Left ventricle myocardium inferior (tissue), 1 donor: ENCODE data around the gene ANTXR1. TPM values are rescaled to one million over a fixed set of nuclear protein-coding genes. Genes with fewer than 3 reads are reported as not detected.

Source experiments
- DNase-seq: peaks from one replicate; pipeline ENCODE4 v3.0.0-alpha.2; 2020
- H3K27ac ChIP-seq: fragments of 200-600 bp; replicated peaks from 2 replicates; pipeline ENCODE4 v1.8.0; 2021
- H3K27me3 ChIP-seq: fragments of 200-600 bp; 2 replicates; pipeline ENCODE4 v1.8.0; 2021; ENCODE audit warnings: low read depth
- H3K36me3 ChIP-seq: fragments of 200-600 bp; 2 replicates; pipeline ENCODE4 v1.8.0; 2021
- H3K4me1 ChIP-seq: fragments of 200-600 bp; 2 replicates; pipeline ENCODE4 v1.8.0; 2021
- H3K4me3 ChIP-seq: fragments of 200-600 bp; 2 replicates; pipeline ENCODE4 v1.8.0; 2021; ENCODE audit warnings: mild to moderate bottlenecking, moderate library complexity
- H3K9me3 ChIP-seq: fragments of 200-600 bp; replicated peaks from 2 replicates; pipeline ENCODE4 v1.8.0; 2021
- intact Hi-C: fragments of 100-400 bp; cut with micrococcal nuclease; formaldehyde crosslinking; loops from one replicate; pipeline ENCODE4 v1.11.0; 2022
- total RNA-seq: library from RNA; stranded (reverse); fragmentation: NEBNext Ultra II Directional; extraction: Animal tissue kit (Norgen Biotek cat#: 25700); gene quantifications from one replicate; pipeline ENCODE4 v1.2.1, GENCODE V29; 2021
- TF ChIP-seq, protein P1 (sequence below): fragments of 200-600 bp; IDR thresholded peaks from 2 replicates; pipeline ENCODE4 v1.8.0; 2021; ENCODE audit warnings: antibody characterized with exemption, mild to moderate bottlenecking, borderline replicate concordance
- donor health status: DM: no; HTN: yes; CAD: no; lungs with severe emphysema.

The ANTXR1 gene
- total RNA-seq, 1 donor from 2014 or later = 23.3 TPM

DNA sequence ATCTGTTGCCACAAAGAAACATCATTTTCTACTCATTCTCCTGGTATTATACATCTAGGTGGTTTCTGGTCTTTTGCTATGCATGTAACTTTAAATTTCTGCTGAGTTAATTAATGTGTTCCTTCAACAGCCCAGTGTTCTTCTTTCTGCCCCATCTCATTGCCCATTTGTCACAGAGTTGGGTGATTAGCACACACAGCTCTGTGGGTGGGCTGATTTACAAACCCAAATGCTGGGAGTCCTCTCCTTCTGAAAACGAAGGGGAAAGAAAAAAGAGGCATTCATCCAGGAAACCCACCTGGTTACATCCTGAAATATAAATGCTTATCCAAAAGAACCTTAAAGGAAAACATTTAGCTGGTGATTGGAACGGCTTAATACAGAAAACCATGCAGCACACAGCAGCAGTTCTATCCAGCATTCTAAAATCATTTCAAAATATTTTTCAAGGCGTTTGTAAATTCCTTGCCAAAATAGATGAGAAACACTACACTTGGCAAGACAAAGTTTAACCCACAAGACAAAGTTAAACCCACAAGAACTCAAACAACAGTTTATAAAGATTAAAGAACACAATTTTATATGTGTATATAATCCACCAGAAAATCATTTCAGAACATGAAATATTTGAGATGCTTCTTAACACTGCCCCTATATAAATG, 177.9 kb downstream of the ANTXR1 start:
- DNase-seq = no peak
- Histone ChIP-seq H3K27me3 (no peaks in the 10 kb centered on the region), H3K27ac (no peak overlapping the region), H3K4me3 (no peak overlapping the region), H3K9me3 (no peaks in the 10 kb centered on the region), H3K36me3 (peaks cover 8% of the 10 kb centered on the region), H3K4me1 (peaks cover 6% of the 10 kb centered on the region)
- intact Hi-C loops = no loop called here
- TF ChIP-seq, protein P1, sequence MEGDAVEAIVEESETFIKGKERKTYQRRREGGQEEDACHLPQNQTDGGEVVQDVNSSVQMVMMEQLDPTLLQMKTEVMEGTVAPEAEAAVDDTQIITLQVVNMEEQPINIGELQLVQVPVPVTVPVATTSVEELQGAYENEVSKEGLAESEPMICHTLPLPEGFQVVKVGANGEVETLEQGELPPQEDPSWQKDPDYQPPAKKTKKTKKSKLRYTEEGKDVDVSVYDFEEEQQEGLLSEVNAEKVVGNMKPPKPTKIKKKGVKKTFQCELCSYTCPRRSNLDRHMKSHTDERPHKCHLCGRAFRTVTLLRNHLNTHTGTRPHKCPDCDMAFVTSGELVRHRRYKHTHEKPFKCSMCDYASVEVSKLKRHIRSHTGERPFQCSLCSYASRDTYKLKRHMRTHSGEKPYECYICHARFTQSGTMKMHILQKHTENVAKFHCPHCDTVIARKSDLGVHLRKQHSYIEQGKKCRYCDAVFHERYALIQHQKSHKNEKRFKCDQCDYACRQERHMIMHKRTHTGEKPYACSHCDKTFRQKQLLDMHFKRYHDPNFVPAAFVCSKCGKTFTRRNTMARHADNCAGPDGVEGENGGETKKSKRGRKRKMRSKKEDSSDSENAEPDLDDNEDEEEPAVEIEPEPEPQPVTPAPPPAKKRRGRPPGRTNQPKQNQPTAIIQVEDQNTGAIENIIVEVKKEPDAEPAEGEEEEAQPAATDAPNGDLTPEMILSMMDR = no peak

DNA sequence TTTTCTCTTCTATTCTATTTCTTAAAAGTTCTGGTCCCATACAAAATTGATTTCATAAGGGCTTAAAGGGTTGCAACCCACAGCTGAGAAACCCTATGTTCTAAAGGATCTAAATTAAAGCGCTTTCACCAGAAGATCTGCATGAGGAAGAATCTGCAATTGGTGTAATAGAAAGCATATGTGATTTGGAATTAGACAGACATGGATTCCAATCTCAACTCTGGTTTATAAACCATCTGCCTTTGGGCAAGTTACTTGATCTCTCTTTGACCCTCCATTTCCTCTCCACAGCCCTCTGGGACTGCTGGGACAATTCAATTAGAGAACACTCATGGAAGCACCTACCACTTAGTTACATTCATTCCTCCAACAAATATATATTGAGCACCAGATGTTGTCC, 178.7 kb downstream of the ANTXR1 start:
- no peak overlapping the region for H3K27ac ChIP-seq
- H3K36me3 ChIP-seq = peaks cover 8% of the 10 kb centered on the region
- TF ChIP-seq, protein P1 = no peak
- DNase-seq = no peak
- H3K27me3 ChIP-seq = no peaks in the 10 kb centered on the region
- intact Hi-C loops = no loop called here
- peaks cover 6% of the 10 kb centered on the region for H3K4me1 ChIP-seq
- H3K9me3 ChIP-seq = no peaks in the 10 kb centered on the region
- no peak overlapping the region for H3K4me3 ChIP-seq

DNA sequence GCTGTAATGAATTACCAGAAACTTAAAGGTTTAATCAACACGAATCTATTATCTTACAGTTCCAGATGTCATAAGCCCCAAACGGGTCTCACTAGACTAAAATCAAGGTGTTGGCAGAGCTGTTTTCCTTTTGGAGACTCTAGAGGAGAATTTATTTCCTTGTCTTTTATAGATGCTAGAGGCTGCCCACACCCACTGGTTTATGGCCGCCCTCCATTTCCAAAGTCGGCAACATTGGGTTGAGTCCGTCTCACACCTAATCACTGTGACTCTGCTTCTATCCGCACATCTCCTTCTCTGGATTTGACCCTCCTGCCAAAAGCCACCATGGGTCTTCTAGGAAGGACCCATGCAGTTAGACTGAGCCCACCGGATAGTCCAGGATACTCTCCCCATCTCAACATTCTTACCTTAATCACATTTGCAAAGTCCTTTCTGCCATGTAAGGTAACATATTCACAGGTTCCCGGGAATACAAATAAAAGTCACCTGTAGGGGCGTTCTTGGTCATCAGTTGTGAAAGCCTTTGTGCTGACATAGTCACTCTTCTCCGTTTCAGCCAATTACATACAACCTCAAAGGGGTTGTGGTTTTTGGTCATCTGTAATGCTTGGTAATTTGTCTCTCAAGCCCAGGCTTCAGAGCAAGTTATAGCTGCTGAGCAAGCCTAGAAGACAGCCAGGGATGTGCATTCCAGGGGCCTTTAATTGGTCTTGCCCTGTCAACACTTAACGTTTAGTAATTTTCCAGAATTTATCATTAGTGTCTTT, 179.4 kb downstream of the ANTXR1 start:
- no peak for DNase-seq
- H3K4me3 ChIP-seq = no peak overlapping the region
- no peaks in the 10 kb centered on the region for H3K9me3 ChIP-seq
- intact Hi-C loops = no loop called here
- no peaks in the 10 kb centered on the region for H3K27me3 ChIP-seq
- H3K4me1 ChIP-seq = peaks cover 6% of the 10 kb centered on the region
- peaks cover 8% of the 10 kb centered on the region for H3K36me3 ChIP-seq
- no peak overlapping the region for H3K27ac ChIP-seq
- TF ChIP-seq, protein P1 = no peak

DNA sequence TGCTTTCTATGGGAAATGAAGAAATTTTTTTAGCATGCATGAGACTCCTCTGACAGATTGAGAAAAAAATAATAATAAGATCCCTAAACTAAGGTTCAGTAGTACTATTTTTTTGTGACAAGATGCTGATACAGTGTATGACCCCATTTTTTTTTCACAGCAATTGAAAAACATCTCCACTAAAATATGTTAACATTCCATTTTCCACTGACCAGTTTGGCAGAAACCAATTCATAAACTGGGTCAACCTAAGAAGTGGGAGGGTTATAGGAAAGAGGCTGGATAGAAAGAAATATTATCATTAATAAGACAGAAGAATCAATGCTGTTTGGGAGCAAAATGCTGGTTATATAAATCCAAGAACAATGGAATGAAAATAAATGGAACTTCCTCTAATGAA, 182.7 kb downstream of the ANTXR1 start:
- Histone ChIP-seq H3K4me1 (peaks cover 12% of the 10 kb centered on the region), H3K27ac (no peak overlapping the region), H3K4me3 (no peak overlapping the region), H3K9me3 (no peaks in the 10 kb centered on the region), H3K27me3 (no peaks in the 10 kb centered on the region), H3K36me3 (peaks cover 8% of the 10 kb centered on the region)
- intact Hi-C loops = no loop called here
- TF ChIP-seq, protein P1 = no peak
- no peak for DNase-seq

DNA sequence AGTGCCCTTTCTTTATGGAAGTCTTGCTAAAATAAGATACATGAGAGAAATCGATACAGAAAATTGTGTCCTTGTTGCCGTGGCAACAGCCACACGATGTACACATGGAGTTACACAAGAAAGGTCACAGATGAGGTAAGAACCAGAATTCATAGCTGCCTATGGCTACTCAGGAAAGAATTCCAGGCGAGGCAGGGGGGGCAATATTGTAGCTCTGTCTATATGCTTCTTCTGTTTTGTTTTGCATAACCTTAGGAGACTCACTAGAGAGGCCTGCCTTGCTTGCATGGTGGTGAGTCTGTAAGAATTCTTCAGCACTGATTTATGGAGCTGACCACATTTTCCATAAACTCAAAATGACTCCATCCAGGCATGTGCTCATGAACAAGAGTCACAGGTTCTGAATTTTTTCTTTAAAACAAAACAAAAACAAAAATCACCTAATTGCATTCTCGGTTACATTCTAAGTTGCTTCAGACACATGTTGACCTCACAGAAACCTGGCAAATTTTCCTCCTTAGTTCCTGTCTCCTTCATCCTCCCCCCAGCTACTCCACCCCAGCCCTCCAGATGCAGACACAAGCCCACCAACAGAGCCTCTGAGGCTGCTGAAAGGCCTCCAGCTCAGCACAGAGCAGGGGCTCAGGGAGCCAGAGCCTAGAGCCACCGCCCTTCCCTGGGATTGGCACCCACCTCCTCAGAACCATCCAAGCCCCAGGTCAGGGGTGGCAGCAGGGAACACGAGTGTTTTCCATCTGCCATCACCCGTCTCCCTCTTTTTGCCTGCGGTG, 183.5 kb downstream of the ANTXR1 start:
- TF ChIP-seq, protein P1 = no peak
- no peak overlapping the region for H3K4me3 ChIP-seq
- H3K27ac ChIP-seq = no peak overlapping the region
- DNase-seq = no peak
- H3K4me1 ChIP-seq = peaks cover 14% of the 10 kb centered on the region
- H3K36me3 ChIP-seq = peaks cover 8% of the 10 kb centered on the region
- no peaks in the 10 kb centered on the region for H3K27me3 ChIP-seq
- intact Hi-C loops = no loop called here
- no peaks in the 10 kb centered on the region for H3K9me3 ChIP-seq
